AG04449 (cell line): Measurements from ENCODE around the gene ARHGAP9.

Experiments used
- CTCF ChIA-PET: fragments of 350-600 bp; formaldehyde crosslinking; extraction: SDS; loops from one replicate; lab custom pipeline; 2021; ENCODE audit warnings: antibody characterized with exemption; lab: Yijun Ruan, JAX
- POLR2A ChIA-PET: fragments of 400-600, 350-600 bp; formaldehyde crosslinking; extraction: SDS; loops from one replicate; lab custom pipeline; 2020; ENCODE audit warnings: antibody characterized with exemption, inconsistent platforms; lab: Yijun Ruan, JAX
- DNase-seq: peaks from one replicate; pipeline ENCODE4 v3.0.0-alpha.2; 2010; ENCODE audit warnings: low read depth, low spot score
- H3K4me3 ChIP-seq: 2 replicates; pipeline ENCODE4 v1.5.1; 2011; ENCODE audit warnings: low read depth, mild to moderate bottlenecking, control low read depth, low read length
- CTCF ChIP-seq: IDR thresholded peaks from one replicate; pipeline ENCODE4 v1.5.1; 2011; ENCODE audit warnings: mild to moderate bottlenecking, moderate library complexity, low read length, control low read depth, inconsistent platforms; ENCODE audit not compliant: insufficient read depth; ENCODE audit errors: missing control alignments

ARHGAP9 gene

GRCh38 chr12:57522011-57522886 is 42.6 kb upstream of the ARHGAP9 start, which contains the start of gene MBD6:
TSS of gene MBD6 (plus strand) at chr12:57522824. CDS start at chr12:57524304, 1,480 bp downstream.
- no peak for TF ChIP-seq CTCF
- ChIA-PET CTCF (no interaction called here), POLR2A (interaction anchor here (1.0 kb wide), 1 partner anchor 12 kb away, joined by 3 read pairs; no protein-coding TSS in a partner anchor)

GRCh38 chr12:57521525-57522010 is 41.9 kb upstream of the ARHGAP9 start:
- DNase-seq, result no peak
- H3K4me3 ChIP-seq, result no peak overlapping the region
- TF ChIP-seq CTCF, result peak; percentile 6
- ChIA-PET POLR2A (interaction anchor here (1.6 kb wide), 1 partner anchor 22 kb away, joined by 5 read pairs; no protein-coding TSS in a partner anchor), CTCF (no interaction called here)

More at GRCh38 chr12:57522011-57522886, 42.6 kb upstream of the ARHGAP9 start, which contains the start of gene MBD6:
- H3K4me3 ChIP-seq, result peak within 1 kb of the TSS; percentile 89
- DNase-seq, result peak; percentile 67

GRCh38 chr12:57520053-57520818 is 40.6 kb upstream of the ARHGAP9 start, which contains the start of gene DDIT3:
TSS of gene DDIT3 (minus strand) at chr12:57520514. CDS start at chr12:57517406, 3,108 bp downstream.
- ChIA-PET CTCF (interaction anchor here (0.7 kb wide), 1 partner anchor 61 kb away, joined by 3 read pairs; the partner anchor contains the start of gene GLI1), POLR2A (interaction anchor here (0.6 to 3.0 kb wide), 15 partner anchors 9 to 270 kb away, joined by 3 to 12 read pairs (median 3); partner anchors contain the start of genes ARHGEF25, DCTN2, INHBE and MARS1)
- peak; percentile 85 for DNase-seq
- H3K4me3 ChIP-seq, result peak within 1 kb of the TSS; percentile 100
- TF ChIP-seq CTCF, result no peak

GRCh38 chr12:57519796-57520052 is 40.1 kb upstream of the ARHGAP9 start:
- peak overlapping the region; percentile 100 for H3K4me3 ChIP-seq
- TF ChIP-seq CTCF, result no peak
- DNase-seq, result no peak
- POLR2A ChIA-PET, result interaction anchor here (0.7 to 3.0 kb wide), 12 partner anchors 10 to 269 kb away, joined by 3 to 12 read pairs (median 4); partner anchors contain the start of genes DCTN2, INHBE, MARS1 and STAC3
- CTCF ChIA-PET, result no interaction called here

- DNase-seq, result no peak
- H3K4me3 ChIP-seq, result peak overlapping the region; percentile 100
- POLR2A ChIA-PET, result interaction anchor here (0.7 to 3.0 kb wide), 6 partner anchors 10 to 173 kb away, joined by 3 to 12 read pairs (median 5); partner anchors contain the start of gene DCTN2
- no peak for TF ChIP-seq CTCF
- CTCF ChIA-PET, result no interaction called here
Observed at GRCh38 chr12:57518920-57519795, 39.5 kb upstream of the ARHGAP9 start.
